H4 (cell line): ENCODE results near the gene FBLIM1. TPM values are rescaled to one million over a fixed set of nuclear protein-coding genes. Genes with fewer than 3 reads are reported as not detected.

Experiments
- DNase-seq: peaks from one replicate; pipeline ENCODE4 v3.0.0-alpha.2; 2015; ENCODE audit warnings: low spot score
- total RNA-seq: library from RNA; depleted of rRNA; stranded (reverse); fragments of >200 nt; shearing (Covaris generic); gene quantifications from 2 replicates; pipeline ENCODE4 v1.2.3, GENCODE V29; 2014; rRNA removed

FBLIM1 gene, protein sequence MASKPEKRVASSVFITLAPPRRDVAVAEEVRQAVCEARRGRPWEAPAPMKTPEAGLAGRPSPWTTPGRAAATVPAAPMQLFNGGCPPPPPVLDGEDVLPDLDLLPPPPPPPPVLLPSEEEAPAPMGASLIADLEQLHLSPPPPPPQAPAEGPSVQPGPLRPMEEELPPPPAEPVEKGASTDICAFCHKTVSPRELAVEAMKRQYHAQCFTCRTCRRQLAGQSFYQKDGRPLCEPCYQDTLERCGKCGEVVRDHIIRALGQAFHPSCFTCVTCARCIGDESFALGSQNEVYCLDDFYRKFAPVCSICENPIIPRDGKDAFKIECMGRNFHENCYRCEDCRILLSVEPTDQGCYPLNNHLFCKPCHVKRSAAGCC
- total RNA-seq: 33.0 and 38.9 TPM in 2 replicates

- no peak for DNase-seq
These were observed at the start of gene FBLIM1 for GRCh38 chr1:15758343-15758931. Gene FBLIM1 (plus strand): TSS chr1:15758795. CDS start chr1:15764984, 6,189 bp downstream.

DNA sequence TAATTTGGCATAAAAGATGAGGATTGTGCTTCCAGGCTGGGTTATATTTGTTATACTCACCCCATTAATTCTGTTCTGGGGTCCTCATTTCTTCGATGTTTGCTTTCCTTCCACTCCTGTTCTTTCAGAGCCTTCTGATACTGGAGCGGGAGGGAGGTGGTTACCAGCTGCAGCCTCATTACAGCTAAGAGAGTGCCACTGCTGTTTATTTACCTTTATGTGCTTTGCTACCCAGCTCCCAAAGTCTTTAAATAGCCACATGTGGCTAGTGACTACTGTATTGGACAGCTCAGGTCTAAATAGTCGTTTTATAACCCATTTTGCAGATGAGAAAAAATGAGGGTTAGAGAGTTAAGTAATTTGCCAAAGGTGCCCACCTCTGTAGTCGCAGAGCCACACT is 49.4 kb upstream of the FBLIM1 start:
- DNase-seq: no peak

DNA sequence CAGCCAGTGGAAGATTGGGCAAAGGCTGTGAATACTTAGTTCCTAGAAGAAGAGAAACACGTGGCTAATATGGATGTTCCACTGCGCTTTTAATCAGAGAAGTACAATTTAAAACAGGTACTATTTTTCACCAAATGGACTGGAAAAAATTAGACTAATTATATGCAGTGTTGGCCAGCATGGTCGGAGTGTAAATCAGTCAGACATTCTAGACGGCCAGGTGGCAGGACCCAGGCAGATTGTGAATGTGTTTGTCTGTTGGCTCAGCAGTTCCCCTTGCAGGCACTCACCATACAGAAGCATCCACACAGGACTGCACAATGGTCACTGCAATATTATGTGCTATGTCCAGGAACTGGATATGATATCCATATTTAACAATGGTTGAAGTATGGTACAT is 46.4 kb upstream of the FBLIM1 start:
- no peak for DNase-seq

DNA sequence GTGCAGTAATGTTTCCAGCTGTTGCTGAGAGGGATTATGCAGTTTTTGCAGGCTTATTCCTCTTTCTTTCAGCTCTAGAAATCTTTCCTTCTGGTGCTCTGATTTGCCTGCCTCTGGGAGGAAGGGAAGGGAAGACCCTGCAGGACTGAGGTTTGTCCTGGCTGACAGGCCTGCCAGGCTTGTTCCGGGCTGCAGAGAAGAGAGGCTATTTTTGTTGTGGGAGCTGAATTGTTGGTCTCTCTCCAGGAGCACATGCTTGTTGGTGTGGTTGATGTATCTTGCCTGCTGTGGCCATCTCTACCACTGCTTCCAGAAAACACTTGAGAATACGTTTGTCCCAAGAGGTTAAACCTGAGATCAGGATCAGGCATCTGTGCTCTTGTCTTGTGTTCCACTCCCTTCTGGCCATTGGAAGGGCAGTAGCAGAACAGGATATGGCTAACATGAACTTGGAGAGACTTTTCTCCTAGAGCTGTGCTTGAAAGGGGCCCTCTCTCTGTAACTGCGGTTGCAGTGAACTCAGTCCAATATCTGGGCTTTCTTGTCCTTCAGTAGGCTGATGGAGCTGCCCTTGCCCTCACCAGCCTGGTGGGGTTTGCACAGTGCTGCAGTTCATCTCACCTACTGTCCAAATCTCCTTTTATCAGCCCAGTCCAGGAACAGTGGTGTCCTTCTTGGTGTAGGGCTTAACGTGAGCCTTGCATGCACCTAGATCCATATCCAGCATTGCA is 44.0 kb upstream of the FBLIM1 start:
- DNase-seq: no peak

- no peak for DNase-seq
These were observed 41.0 kb upstream of the FBLIM1 start for GRCh38 chr1:15717418-15718125.

DNA sequence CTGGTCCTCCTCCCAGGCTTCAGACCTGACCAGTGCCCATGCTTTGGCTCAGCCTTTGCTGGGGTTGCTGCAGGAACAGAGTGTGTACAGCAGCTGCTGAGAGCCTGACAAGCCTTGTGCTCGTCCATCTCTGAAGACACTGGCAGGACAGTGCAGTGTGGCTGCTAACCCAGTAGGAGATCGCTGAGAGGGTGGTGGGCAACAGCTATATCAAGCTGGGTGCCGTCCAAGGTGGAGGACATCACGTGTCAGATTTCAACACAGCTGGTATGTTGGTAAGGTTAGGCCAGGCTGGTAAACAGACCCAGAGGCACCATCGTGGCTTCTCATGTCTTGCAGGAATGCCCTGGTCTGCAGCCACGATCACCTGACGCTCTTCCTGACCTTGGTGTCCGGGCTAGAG is 40.4 kb upstream of the FBLIM1 start:
- no peak for DNase-seq

GRCh38 chr1:15719381-15720120 is 39.0 kb upstream of the FBLIM1 start:
- DNase-seq: no peak

GRCh38 chr1:15720861-15721260 is 37.7 kb upstream of the FBLIM1 start:
- DNase-seq: no peak

- DNase-seq: no peak
These were observed 36.2 kb upstream of the FBLIM1 start for GRCh38 chr1:15722411-15722810.

GRCh38 chr1:15722836-15723532 is 35.6 kb upstream of the FBLIM1 start:
- DNase-seq: no peak

- DNase-seq: no peak
These were observed 34.9 kb upstream of the FBLIM1 start for GRCh38 chr1:15723631-15724246.

- no peak for DNase-seq
These were observed 33.4 kb upstream of the FBLIM1 start for GRCh38 chr1:15724949-15725880.

DNA sequence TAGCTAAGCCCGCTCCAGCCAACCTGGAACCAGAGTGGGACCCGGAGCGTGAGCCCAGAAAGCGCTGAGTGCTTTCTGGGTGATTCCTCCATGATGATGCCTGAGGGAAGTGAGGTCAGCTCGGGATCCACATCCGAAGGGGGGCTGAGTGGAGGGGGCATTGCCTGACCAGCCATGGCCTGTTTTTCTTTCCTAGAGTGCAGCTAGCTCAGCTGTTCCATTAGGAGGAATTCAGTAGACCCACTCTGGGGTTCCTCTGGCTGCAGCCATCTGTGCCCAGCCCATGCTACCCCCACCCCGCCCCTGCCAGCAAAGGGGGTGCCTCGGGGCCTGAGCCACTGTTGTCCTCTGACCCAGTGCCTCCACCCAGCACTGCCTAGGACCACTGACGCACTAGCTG is 32.1 kb upstream of the FBLIM1 start:
- no peak for DNase-seq

DNA sequence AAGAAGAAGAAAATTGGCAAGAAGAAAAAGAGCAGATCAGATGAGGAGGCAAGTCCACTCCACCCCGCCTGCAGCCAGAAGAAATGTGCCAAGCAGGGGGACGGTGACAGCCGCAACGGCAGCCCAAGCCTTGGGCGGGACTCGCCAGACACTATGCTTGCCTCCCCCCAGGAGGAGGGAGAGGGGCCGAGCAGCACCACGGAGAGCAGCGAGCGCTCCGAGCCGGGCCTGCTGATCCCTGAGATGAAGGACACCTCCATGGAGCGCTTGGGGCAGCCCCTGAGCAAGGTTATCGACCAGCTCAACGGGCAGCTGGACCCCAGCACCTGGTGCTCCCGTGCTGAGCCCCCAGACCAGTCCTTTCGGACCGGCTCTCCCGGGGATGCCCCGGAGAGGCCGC is 31.6 kb upstream of the FBLIM1 start:
- DNase-seq: no peak

- DNase-seq: no peak
These were observed 31.2 kb upstream of the FBLIM1 start for GRCh38 chr1:15727424-15727823.

- no peak for DNase-seq
These were observed 30.6 kb upstream of the FBLIM1 start for GRCh38 chr1:15727866-15728534.

- DNase-seq: no peak
These were observed 29.5 kb upstream of the FBLIM1 start for GRCh38 chr1:15728937-15729657.

DNA sequence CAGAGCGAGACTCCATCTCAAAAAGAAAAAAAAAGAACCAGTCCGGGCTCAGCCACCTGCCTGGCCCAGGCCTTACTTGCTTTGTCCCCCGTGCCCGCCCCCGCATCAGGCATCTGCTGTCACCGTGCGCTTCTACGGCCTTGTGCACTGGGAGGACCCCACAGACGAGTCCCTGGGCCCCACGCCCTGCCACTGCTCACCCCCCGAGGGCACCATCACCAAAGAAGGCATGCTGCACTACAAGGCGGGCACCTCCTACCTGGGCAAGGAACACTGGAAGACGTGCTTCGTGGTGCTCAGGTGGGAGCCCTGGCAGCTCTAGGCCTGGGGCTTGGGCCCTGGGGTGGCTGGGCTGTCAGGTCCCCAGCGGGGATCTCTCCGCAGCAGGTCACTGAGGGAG is 28.2 kb upstream of the FBLIM1 start:
- no peak for DNase-seq
